GM04504 (cell line): ENCODE data around the gene SCYGR1.
A peak's percentile ranks its signal among the peaks of the same experiment; 100 is the strongest.
"Not testable (repeated sequence)": the region's sequence is repeated elsewhere in the genome, so short reads cannot be mapped to it uniquely, and the experiment has no call there.

Experiments
- DNase-seq: peaks from one replicate; pipeline ENCODE4 v3.0.0-alpha.2; 2012; ENCODE audit warnings: low read depth

Gene SCYGR1

DNA sequence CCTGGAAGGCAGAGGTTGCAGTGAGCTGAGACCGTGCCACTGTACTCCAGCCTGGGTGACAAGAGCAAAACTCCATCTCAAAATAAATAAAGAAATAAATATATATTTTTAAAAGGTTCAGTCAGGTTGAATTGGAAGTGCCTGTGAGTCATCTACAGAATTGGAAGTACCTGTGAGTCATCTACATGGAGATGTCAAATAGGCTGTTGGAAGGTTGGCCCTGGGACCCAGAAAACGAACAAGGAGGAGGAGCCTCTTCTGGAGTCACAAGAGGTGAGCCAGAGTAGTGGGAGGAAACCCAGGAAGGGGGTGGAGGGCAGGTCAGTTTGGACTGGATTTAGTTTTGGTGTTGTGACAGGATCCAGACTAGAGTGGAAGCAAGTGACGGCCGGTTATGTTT is 15.2 kb upstream of the SCYGR1 start:
- no peak for DNase-seq

DNA sequence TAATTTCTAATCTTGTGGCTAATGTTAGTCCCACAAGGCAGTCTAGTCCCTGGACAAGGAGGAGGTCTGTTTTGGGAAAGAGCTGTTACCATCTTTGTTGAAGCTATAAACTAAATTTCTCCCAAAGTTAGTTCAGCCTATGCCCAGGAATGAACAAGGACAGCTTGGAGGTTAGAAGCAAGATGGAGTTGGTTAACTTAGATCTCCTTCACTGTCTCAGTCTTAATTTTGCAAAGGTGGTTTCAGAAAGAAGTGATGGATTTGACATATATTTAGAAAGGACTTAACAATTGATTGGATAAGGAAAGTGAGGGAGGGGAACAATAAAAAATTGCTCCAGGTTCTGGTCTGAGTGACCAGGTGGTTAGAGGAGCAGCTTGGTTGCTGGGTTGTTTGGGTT is 14.6 kb upstream of the SCYGR1 start:
- DNase-seq, result no peak

DNA sequence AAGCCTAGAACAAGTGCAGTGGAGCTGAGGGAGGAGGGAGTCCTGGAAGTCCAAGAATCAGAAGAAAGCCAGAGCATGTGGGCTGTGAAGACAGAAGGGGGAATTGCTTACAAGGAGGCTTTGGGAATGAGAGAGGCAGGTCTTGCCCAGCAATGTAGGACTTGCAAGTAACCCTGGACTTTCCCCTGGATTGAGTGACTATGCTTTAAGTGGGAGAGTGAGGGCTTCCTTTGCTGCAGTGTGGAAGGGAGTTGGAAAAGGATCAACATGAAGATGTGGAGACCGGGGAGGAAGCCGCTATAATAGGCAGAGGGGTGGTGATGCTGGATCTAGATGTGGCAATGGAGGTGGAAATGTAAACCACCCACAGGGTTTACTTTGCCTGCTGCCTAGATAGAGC is 13.8 kb upstream of the SCYGR1 start:
- DNase-seq, result no peak

DNA sequence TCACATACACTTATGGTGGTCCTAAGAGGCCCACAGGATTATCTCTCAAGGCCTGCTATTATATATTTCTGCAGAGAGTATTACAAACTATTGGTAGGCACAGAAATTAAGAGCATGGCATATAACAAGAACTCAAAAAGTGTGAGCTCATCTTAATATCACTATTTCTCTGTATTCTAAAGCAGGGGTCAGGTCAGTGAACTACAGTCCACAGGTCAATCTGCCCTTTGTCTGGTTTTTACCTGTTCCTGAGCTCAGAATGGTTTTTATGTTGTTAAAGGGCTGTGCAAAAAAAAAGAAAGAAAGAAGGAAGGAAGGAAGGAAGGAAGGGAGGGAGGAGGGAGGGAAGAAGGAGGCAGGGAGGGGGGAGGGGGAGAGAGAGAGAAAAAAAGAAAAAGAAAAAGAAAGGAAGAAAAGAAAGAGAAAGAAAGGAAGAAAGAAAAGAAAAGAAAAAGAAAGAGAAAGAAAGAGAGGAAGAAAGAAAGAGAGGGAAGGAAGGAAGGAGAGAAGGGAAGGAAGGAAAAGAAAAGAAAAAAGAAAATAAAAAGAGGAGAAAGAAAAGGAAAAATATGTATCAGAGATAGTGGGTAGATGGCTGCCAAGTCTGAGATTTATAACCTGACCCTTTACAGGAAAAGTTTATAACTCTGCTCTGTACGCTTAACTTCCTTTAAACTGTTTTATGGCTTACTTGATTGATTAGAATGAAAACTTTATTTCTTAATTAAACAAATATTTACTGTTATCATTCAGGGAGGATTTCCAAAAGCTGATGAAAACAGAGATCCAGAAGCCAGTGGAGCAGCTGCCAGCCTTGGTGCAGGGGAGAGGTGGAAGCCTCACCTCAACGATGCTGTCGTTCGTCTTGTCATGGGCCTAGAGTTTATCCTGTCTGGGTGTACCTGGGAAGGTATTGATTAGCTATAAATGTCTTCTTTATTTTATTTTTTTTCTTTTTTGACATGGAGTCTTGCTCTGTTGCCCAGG is 11.2 kb upstream of the SCYGR1 start:
- DNase-seq, result no peak

DNA sequence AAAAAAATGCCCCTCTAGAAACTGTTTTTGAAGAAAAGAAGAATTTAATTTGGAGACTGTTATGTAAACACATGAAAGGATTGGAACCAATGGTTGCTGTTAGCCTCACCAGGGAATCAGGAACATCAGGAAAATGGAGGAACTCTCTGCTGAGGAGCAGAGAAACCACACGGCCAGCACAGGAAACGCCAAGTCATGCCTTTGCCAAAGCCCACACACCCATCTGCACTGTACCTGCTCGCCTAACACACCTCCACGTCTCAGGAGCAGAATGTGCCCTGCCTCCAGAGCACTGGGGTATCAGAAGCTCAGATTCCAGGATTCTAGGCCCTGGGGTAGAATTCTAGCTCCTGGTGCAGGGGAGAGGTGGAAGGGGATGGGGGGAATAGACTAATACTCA is 9.8 kb upstream of the SCYGR1 start:
- DNase-seq, result no peak

DNA sequence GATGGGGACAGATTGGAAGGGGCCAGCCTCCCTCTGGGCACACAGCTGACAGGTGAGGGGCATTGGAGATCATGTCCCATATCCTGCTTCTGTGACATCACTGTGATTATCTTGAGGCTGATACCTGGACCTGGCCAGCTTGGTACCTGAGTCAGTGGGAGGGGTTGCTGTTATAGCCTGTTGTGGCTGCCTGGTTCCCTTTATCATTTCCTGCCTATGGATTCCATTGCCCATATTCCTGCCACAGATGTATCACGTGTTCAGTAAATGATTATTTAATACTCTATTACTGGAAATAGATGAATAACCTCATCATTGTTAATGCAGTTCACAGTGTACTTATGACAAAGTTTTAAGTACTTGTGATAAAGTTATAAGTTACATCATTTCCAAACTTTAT is 7.8 kb upstream of the SCYGR1 start:
- DNase-seq, result no peak

- DNase-seq, result no peak
These were observed 6.7 kb upstream of the SCYGR1 start for GRCh38 chr2:227394401-227394800.

- DNase-seq, result no peak
These were observed 2.9 kb upstream of the SCYGR1 start for GRCh38 chr2:227390468-227391256.

GRCh38 chr2:227389661-227390060 is 1.9 kb upstream of the SCYGR1 start:
- DNase-seq, result no peak

GRCh38 chr2:227389231-227389630 is 1.5 kb upstream of the SCYGR1 start:
- DNase-seq, result no peak

GRCh38 chr2:227388537-227389011 is 825 bp upstream of the SCYGR1 start:
- DNase-seq, result peak; percentile 77

DNA sequence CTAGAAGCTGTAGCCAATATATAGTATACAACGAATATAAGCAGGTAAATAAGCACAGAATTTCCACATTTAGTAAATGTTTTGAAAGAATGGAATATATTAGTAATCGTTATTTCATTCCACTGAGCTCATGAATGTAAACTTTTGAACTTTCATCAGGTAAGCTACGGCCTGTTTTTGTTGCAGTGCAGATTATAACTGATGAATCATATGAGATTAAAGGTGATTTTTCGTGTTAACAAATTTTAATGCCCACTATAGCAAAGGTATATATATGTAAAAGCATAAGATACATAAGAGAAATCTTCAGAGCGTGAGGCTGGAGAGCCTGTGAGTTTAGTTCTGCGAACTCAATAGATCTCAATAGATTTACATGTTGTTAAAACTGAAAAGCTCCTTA is 1.1 kb downstream of the SCYGR1 start:
- DNase-seq, result no peak

- no peak for DNase-seq
These were observed 4.1 kb downstream of the SCYGR1 start for GRCh38 chr2:227383686-227384085.

DNA sequence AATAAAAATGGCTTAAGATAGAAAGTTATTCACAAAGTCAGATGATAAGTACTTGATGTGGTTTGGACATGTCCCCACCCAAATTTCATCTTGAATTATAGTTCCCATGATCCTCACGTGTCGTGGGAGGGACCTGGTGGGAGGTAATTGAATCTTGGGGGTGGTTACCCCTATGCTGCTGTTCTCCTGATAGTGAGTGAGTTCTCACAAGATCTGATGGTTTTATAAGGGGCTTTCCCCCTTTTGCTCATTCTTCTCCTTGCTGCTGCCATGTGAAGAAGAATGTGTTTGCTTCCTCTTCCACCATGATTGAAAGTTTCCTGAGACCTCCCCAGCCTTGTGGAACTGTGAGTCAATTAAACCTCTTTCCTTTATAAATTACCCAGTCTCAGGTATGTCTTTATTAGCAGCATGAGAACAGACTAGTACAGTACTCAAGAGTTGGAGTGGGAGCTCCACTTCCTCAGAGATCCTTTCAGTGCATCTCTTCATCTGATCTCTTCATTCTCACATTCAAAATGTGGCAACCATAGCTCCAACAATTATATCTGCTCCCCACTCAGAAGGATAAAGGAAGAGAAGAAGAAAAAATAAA is 5.4 kb downstream of the SCYGR1 start:
- DNase-seq, result not testable (repeated sequence)

GRCh38 chr2:227379095-227379494 is 8.7 kb downstream of the SCYGR1 start, which contains the start of gene TM4SF20:
TM4SF20 (minus strand) TSS chr2:227379306; CDS start chr2:227379268, 38 bp downstream.
- no peak for DNase-seq

DNA sequence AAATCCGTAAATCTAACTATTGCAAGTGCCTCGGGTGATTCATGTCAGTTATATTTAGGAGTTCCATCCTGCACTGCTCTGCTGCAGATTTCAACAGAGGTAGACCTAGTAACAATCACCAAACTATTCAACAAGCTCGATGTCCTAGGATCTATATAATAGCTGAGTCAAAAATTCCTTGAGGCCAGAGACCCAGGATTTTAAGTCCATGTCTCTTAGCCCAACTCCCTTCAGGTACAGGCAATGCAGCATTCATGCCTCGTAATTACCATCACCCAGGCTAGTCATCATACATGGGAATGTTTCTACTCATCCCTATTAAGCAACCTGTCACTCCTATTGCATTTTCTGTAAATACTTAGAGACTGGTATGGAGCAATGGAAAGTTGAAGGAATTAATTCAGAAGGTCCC is 9.4 kb downstream of the SCYGR1 start:
- peak; percentile 15 for DNase-seq

DNA sequence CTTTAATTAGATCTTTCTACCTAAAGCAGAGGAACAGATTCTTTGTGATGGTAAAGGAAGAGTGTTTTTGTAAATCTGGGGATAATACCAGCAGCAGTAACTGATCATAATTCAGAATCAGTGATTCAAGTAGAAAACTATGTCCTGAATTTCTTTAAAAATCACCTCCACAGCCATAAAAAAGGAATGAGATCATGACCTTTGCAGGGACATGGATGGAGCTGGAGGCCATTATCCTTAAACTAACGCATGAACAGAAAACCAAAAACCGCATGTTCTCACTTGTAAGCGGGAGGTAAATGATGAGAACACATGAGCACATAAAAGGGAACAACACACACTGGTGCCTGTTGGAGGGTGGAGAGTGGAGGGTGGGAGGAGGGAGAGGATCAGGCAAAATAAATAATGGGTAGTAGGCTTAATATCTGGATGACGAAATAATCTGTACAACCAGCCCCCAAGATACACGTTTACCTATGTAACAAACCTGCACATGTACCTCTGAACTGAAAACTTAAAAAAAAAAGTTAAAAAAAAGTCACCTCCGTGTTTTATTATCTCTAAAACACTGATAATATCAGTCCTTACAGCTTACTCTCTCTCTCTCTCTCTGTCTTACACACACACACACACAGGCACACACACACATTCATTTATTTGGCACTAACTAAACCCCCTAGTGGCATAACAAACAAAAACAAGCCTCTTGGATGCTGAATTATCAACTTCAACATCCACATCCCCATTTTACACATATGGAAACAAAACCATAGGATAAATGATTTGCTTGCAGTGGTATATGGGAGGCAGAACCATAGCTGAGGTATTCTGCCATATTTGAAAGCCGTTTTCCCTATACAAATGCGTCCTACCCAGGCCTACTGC is 10.0 kb downstream of the SCYGR1 start:
- DNase-seq, result no peak

- DNase-seq, result no peak
These were observed 10.9 kb downstream of the SCYGR1 start for GRCh38 chr2:227376656-227377396.

DNA sequence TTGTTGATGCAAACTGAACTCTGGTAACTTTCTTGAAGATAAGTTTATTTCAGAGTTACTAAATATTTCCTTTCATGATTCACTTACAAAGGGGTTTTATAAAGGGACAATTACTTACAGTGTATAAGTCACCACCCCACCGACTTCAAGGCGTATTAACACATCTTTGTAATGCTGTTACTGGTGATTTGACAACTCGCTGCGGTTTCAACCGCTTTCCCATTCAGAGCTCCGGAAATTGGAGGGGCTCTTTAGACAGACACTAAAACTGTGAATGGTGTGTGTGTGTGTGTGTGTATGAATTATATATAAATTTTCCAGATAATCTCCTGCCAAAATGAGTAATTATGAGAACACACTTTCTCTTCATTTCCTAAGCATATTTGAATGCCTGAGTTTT is 13.6 kb downstream of the SCYGR1 start:
- DNase-seq, result no peak

- DNase-seq, result no peak
These were observed 14.4 kb downstream of the SCYGR1 start for GRCh38 chr2:227373389-227373788.
